Stomach (tissue), 4 donors: ENCODE measurements around the gene CDK5RAP3.

Experiments used
- CTCF ChIP-seq, 7 experiments: fragments of 450-650 bp in 4 of 7; fragments of 200-600 bp in 3 of 7; sonication (generic) in 3 of 7; IDR thresholded peaks; one replicate each; pipeline ENCODE4 v1.5.1; 2016 to 2019; ENCODE audit warnings: antibody characterized with exemption in 7 of 7, control low read depth in 2 of 7, mild to moderate bottlenecking in 1 of 7
- EP300 ChIP-seq: sonication (generic); formaldehyde crosslinking; IDR thresholded peaks from one replicate; pipeline ENCODE4 v1.6.1; 2017; ENCODE audit warnings: antibody characterized with exemption
- POLR2A ChIP-seq, 4 donors: fragments of 450-650 bp; IDR thresholded peaks; one replicate each; pipeline ENCODE4 v1.6.1; 2016; ENCODE audit warnings: antibody characterized with exemption in 4 of 4, control low read depth in 2 of 4, mild to moderate bottlenecking in 1 of 4, moderate library complexity in 1 of 4
- POLR2AphosphoS5 ChIP-seq, 3 donors: sonication (generic); formaldehyde crosslinking; IDR thresholded peaks; one replicate each; pipeline ENCODE4 v1.6.1; 2016; ENCODE audit warnings: antibody characterized with exemption in 3 of 3

- TF ChIP-seq CTCF (IDR thresholded peaks at IDR 0.05) (no peak), POLR2A (IDR thresholded peaks at IDR 0.05) (no peak), POLR2AphosphoS5 (IDR thresholded peaks at IDR 0.05) (no peak), EP300 (no peak)
These were observed 6.1 kb upstream of the CDK5RAP3 start for GRCh38 chr17:47964856-47965255.
